NB4 (cell line): Measurements from ENCODE around the gene HOTAIR.

ENCODE experiments used
- MYC ChIP-seq: IDR thresholded peaks from 2 replicates; pipeline ENCODE4 v1.6.1; 2011; ENCODE audit warnings: low read depth, low read length
- POLR2A ChIP-seq: IDR thresholded peaks from 2 replicates; pipeline ENCODE4 v1.6.1; 2011; ENCODE audit warnings: mild to moderate bottlenecking; ENCODE audit not compliant: insufficient read length; ENCODE audit errors: extremely low read depth
- TF ChIP-seq, protein P1 (sequence below): IDR thresholded peaks from one replicate; pipeline ENCODE4 v1.5.1; 2012; ENCODE audit warnings: low read depth, low read length
- TF ChIP-seq, protein P2 (sequence below): IDR thresholded peaks from 2 replicates; pipeline ENCODE4 v1.6.1; 2011; ENCODE audit warnings: low read depth, low read length

DNA sequence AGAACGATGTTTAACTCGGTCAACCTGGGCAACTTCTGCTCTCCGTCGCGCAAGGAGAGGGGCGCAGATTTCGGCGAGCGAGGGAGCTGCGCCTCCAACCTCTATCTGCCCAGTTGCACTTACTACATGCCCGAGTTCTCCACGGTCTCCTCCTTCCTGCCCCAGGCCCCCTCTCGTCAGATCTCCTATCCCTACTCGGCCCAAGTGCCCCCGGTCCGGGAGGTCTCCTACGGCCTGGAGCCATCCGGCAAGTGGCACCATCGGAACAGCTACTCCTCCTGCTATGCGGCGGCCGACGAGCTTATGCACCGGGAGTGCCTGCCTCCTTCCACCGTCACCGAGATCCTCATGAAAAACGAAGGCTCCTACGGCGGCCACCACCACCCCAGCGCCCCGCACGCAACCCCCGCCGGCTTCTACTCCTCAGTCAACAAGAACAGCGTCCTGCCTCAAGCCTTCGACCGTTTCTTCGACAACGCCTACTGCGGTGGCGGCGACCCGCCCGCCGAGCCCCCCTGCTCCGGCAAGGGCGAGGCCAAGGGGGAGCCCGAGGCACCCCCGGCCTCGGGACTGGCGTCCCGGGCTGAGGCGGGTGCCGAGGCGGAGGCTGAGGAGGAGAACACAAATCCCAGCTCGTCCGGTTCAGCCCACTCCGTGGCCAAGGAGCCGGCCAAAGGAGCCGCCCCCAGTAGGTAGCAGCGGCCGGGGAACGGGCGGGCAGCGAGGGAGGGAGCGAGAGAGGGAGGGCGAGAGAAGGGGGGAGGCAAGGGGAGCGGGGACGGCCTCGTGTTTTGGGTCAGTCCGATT lies 1.3 kb downstream of the HOTAIR start:
- TF ChIP-seq, protein P1, sequence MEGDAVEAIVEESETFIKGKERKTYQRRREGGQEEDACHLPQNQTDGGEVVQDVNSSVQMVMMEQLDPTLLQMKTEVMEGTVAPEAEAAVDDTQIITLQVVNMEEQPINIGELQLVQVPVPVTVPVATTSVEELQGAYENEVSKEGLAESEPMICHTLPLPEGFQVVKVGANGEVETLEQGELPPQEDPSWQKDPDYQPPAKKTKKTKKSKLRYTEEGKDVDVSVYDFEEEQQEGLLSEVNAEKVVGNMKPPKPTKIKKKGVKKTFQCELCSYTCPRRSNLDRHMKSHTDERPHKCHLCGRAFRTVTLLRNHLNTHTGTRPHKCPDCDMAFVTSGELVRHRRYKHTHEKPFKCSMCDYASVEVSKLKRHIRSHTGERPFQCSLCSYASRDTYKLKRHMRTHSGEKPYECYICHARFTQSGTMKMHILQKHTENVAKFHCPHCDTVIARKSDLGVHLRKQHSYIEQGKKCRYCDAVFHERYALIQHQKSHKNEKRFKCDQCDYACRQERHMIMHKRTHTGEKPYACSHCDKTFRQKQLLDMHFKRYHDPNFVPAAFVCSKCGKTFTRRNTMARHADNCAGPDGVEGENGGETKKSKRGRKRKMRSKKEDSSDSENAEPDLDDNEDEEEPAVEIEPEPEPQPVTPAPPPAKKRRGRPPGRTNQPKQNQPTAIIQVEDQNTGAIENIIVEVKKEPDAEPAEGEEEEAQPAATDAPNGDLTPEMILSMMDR: no peak
- TF ChIP-seq, protein P2, sequence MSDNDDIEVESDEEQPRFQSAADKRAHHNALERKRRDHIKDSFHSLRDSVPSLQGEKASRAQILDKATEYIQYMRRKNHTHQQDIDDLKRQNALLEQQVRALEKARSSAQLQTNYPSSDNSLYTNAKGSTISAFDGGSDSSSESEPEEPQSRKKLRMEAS: no peak
- no peak for TF ChIP-seq POLR2A
- TF ChIP-seq MYC: no peak
